PC-3 (cell line): ENCODE measurements around the gene TPCN2. TPM values are rescaled to one million over a fixed set of nuclear protein-coding genes. Genes with fewer than 3 reads are reported as not detected.
"Not testable (repeated sequence)": the region's sequence is repeated elsewhere in the genome, so short reads cannot be mapped to it uniquely, and the experiment has no call there.

Experiments used
- ATAC-seq: fragments of 200-7000 bp; cut with Tn5 transposase; 2 replicates; pipeline ENCODE4 v1.9.1; 2020; ENCODE audit warnings: mild to moderate bottlenecking, moderate library complexity
- BruUV-seq: library from RNA; stranded (reverse); fragments of 400-500 nt; replicated peaks from 2 replicates; lab custom pipeline; 2021; lab: Mats Ljungman, UMichigan
- CTCF ChIA-PET: fragments of 300-600 bp; sonication (Branson Sonifier 250); formaldehyde crosslinking; loops from one replicate; lab custom pipeline; 2022; ENCODE audit warnings: antibody characterized with exemption; lab: Charles Lee
- POLR2A ChIA-PET: fragments of 300-600 bp; sonication (Branson Sonifier 250); formaldehyde crosslinking; loops from one replicate; lab custom pipeline; 2022; ENCODE audit warnings: antibody characterized with exemption; ENCODE audit not compliant: unreplicated experiment; lab: Charles Lee
- DNase-seq: peaks from one replicate; pipeline ENCODE4 v3.0.0-alpha.2; 2015
- H2AFZ ChIP-seq: fragments of 300-600 bp; sonication (generic); 2 replicates; pipeline ENCODE4 v1.6.0; 2016; ENCODE audit warnings: antibody characterized with exemption, low read length
- H3F3A ChIP-seq: fragments of 300-600 bp; sonication (generic); one replicate; pipeline ENCODE4 v1.6.0; 2017; ENCODE audit warnings: antibody characterized with exemption, low read length, control low read depth, mild to moderate bottlenecking; ENCODE audit not compliant: unreplicated experiment
- H3K27ac ChIP-seq: fragments of 300-600 bp; sonication (generic); 2 replicates; pipeline ENCODE4 v1.5.1; 2016; ENCODE audit warnings: mild to moderate bottlenecking, low read length
- H3K27me3 ChIP-seq: fragments of 300-600 bp; sonication (generic); 2 replicates; pipeline ENCODE4 v1.6.1; 2016; ENCODE audit warnings: low read length, mixed read lengths
- H3K36me3 ChIP-seq: fragments of 300-600 bp; sonication (generic); 2 replicates; pipeline ENCODE4 v1.6.1; 2016; ENCODE audit warnings: low read depth, mixed run types, low read length, mixed read lengths
- H3K4me1 ChIP-seq: fragments of 300-600 bp; sonication (generic); 2 replicates; pipeline ENCODE4 v1.5.1; 2016; ENCODE audit warnings: low read length; ENCODE audit not compliant: insufficient read depth
- H3K4me2 ChIP-seq: fragments of 300-600 bp; sonication (generic); 2 replicates; pipeline ENCODE4 v1.6.0; 2016; ENCODE audit warnings: low read length
- H3K4me3 ChIP-seq: fragments of 300-600 bp; sonication (generic); 2 replicates; pipeline ENCODE4 v1.5.1; 2016; ENCODE audit warnings: mild to moderate bottlenecking, low read length, mixed read lengths
- H3K79me2 ChIP-seq: fragments of 300-600 bp; sonication (generic); 2 replicates; pipeline ENCODE4 v1.6.1; 2017; ENCODE audit warnings: low read length, mixed read lengths
- H3K9ac ChIP-seq: fragments of 300-600 bp; sonication (generic); 2 replicates; pipeline ENCODE4 v1.6.0; 2016; ENCODE audit warnings: mild to moderate bottlenecking, low read length
- H3K9me2 ChIP-seq: fragments of 300-600 bp; sonication (generic); replicated peaks from 2 replicates; pipeline ENCODE4 v1.6.1; 2016; ENCODE audit warnings: mixed run types, low read length, mixed read lengths
- H3K9me3 ChIP-seq: fragments of 300-600 bp; sonication (generic); 2 replicates; pipeline ENCODE4 v1.6.1; 2016; ENCODE audit warnings: low read length, mixed read lengths
- H4K20me1 ChIP-seq: fragments of 300-600 bp; sonication (generic); 2 replicates; pipeline ENCODE4 v1.6.1; 2016; ENCODE audit warnings: low read length, mixed read lengths
- EZH2 ChIP-seq: fragments of 300-600 bp; sonication (generic); IDR thresholded peaks from one replicate; pipeline ENCODE4 v1.6.1; 2017; ENCODE audit warnings: antibody characterized with exemption, mild to moderate bottlenecking, low read length; ENCODE audit not compliant: unreplicated experiment
- EZH2phosphoT487 ChIP-seq: fragments of 300-600 bp; sonication (generic); IDR thresholded peaks from 2 replicates; pipeline ENCODE4 v1.6.1; 2018; ENCODE audit warnings: mild to moderate bottlenecking, antibody characterized with exemption, low read length, borderline replicate concordance
- intact Hi-C: fragments of 100-400 bp; cut with micrococcal nuclease; formaldehyde crosslinking; loops from 2 replicates; pipeline ENCODE4 v1.9.0; 2023
- total RNA-seq: library from RNA; depleted of rRNA; stranded (reverse); fragments of >200 nt; gene quantifications from 2 replicates; pipeline ENCODE4 v1.2.3, GENCODE V29; 2014
- TF ChIP-seq, protein P1 (sequence below): fragments of 300-600 bp; sonication (generic); conservative IDR thresholded peaks from 2 replicates; pipeline ENCODE4 v1.5.1; 2017; ENCODE audit warnings: antibody characterized with exemption, low read depth, mild to moderate bottlenecking, low read length

The TPCN2 gene
- total RNA-seq, 1 experiment from 2014 or later, result 13.0 TPM

DNA sequence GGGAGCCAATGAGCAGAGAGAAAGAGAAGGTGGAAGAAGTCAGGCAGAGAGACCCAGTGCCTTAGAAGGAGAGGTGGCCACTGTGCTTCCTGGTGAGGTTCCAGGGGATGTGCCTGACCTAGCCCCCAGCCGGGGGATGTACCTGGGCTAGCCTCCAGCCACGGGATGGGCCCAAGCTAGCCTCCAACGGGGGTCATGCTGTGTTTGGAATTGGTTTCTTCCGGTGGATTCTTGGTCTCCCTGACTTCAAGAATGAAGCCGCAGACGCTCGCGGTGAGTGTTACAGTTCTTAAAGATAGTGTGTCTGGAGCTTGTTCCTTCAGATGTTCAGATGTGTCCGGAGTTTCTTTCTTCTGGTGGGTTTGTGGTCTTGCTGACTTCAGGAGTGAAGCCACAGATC lies 100.1 kb downstream of the TPCN2 start:
- Histone ChIP-seq H3K79me2 (no peaks in the 10 kb centered on the region), H2AFZ (no peak overlapping the region), H3K9ac (no peak overlapping the region), H3K36me3 (no peaks in the 10 kb centered on the region), H3K9me2 (no peaks in the 10 kb centered on the region), H3K4me2 (no peak overlapping the region), H3K4me3 (no peak overlapping the region), H3F3A (no peaks in the 10 kb centered on the region), H3K4me1 (no peaks in the 10 kb centered on the region), H4K20me1 (no peaks in the 10 kb centered on the region), H3K27ac (no peak overlapping the region), H3K27me3 (no peaks in the 10 kb centered on the region), H3K9me3 (no peaks in the 10 kb centered on the region)
- POLR2A ChIA-PET, result no interaction called here
- TF ChIP-seq, protein P1, sequence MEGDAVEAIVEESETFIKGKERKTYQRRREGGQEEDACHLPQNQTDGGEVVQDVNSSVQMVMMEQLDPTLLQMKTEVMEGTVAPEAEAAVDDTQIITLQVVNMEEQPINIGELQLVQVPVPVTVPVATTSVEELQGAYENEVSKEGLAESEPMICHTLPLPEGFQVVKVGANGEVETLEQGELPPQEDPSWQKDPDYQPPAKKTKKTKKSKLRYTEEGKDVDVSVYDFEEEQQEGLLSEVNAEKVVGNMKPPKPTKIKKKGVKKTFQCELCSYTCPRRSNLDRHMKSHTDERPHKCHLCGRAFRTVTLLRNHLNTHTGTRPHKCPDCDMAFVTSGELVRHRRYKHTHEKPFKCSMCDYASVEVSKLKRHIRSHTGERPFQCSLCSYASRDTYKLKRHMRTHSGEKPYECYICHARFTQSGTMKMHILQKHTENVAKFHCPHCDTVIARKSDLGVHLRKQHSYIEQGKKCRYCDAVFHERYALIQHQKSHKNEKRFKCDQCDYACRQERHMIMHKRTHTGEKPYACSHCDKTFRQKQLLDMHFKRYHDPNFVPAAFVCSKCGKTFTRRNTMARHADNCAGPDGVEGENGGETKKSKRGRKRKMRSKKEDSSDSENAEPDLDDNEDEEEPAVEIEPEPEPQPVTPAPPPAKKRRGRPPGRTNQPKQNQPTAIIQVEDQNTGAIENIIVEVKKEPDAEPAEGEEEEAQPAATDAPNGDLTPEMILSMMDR, result no peak
- TF ChIP-seq EZH2 (no peak), EZH2phosphoT487 (no peak)
- CTCF ChIA-PET, result no interaction called here
- ATAC-seq (no peak), DNase-seq (no peak)
- intact Hi-C loops, result no loop called here
- BruUV-seq, result no TSS peak

DNA sequence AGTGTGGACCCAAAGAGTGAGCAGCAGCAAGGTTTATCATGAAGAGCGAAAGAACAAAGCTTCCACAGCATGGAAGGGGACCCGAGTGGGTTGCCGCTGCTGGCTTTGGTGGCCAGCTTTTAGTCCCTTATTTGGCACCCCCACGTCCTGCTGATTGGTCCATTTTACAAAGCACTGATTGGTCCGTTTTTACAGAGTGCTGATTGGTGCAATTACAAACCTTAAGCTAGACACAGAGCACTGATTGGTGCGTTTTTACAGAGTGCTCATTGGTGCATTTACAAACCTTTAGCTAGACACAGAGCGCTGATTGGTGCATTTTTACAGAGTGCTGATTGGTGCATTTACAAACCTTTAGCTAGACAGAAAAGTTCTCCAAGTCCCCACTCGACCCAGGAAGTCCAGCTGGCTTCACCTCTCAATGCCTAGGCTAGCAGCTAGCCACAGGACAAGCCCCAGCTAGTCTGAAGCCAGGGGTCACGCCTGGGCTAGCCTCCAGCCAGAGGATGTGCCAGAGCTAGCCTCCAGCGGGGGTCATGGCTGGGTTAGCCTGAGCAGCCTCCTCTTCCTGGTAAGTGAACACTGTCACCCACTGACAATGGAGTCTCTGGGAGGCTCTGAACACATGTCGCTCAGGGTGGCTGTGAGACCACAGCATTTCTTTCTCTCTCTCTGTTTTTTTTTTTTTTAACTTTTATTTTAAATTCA lies 100.8 kb downstream of the TPCN2 start:
- intact Hi-C loops, BruUV-seq, H3K9me3 ChIP-seq, H3K4me2 ChIP-seq, H3K4me3 ChIP-seq, H3K27me3 ChIP-seq, H3K36me3 ChIP-seq, H3K27ac ChIP-seq, ATAC-seq, CTCF ChIA-PET, H3K4me1 ChIP-seq, DNase-seq, POLR2A ChIA-PET, H4K20me1 ChIP-seq, H3K9ac ChIP-seq, H3K9me2 ChIP-seq, H3F3A ChIP-seq, H3K79me2 ChIP-seq, H2AFZ ChIP-seq: not testable (repeated sequence)

DNA sequence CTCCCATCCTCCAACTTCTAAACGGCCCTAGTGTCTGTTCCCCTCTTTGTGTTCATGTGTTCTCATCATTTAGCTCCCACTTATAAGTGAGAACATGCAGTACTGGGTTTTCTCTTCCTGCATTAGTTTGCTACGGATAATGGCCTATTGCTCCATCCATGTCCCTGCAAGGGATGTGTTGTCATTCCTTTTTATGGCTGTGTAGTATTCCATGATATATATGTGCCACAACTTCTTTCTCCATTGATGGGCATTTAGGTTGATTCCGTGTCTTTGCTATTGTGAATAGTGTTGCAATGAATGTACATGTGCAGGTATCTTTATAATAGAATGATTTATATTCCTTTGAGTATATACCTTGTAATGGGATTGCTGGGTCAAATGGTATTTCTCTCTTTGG lies 101.4 kb downstream of the TPCN2 start:
- Histone ChIP-seq H3K4me3 (no peak overlapping the region), H2AFZ (no peak overlapping the region), H3K27ac (no peak overlapping the region), H3K9me3 (no peaks in the 10 kb centered on the region), H3K27me3 (no peaks in the 10 kb centered on the region), H3F3A (no peaks in the 10 kb centered on the region), H3K9ac (no peak overlapping the region), H3K4me1 (no peaks in the 10 kb centered on the region), H3K4me2 (no peak overlapping the region), H4K20me1 (no peaks in the 10 kb centered on the region), H3K36me3 (no peaks in the 10 kb centered on the region), H3K79me2 (no peaks in the 10 kb centered on the region), H3K9me2 (no peaks in the 10 kb centered on the region)
- BruUV-seq, result no TSS peak
- intact Hi-C loops, result no loop called here
- no peak for DNase-seq
- no peak for TF ChIP-seq EZH2phosphoT487
- TF ChIP-seq, protein P1, result no peak
- no peak for ATAC-seq
- POLR2A ChIA-PET, result no interaction called here
- CTCF ChIA-PET, result no interaction called here
